ENCODE results near the gene GRIK4. TPM values are rescaled to one million over a fixed set of nuclear protein-coding genes. Genes with fewer than 3 reads are reported as not detected.

The GRIK4 gene
- total and polyA plus RNA-seq, 9 of the 15 experiments (the other 6 are each of a cell fraction or from before 2014, with no cell fraction given) = not detected

DNA sequence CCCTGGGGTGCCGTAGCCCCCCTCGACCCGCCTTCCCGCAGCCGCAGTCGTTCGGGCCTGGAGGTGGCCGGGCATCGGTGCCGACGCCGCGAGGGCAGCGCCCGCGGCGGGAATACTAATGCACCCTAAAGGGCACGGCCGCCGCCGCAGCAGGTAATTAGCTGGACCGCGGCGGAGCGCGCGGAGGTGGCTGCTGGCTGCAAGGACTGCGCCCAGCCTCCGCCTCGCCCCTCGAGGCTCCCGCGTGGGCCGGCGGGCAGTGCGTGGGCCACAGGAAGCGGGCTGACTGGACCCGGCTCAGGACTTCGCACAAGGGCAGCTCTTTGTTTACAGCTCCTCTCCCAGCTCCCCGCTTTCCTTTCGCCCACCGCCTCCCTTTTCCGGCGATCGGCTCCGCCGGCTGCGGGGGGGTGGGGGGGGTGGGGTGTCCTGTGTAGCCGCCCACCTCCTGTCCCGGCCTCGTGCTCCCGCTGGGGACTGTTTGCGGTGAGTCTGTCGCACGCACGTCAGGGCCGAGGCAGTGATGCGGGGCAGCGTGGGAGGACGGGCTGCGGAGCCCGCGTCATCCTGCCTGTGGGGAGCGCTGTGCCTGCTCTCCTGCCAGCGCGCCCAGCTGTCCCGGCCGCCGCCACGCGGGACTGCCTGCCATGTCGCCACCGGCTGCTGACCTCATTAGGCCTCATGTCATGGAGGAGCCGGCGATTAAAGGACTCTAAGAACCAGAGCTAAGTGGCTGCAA, 53.2 kb downstream of the GRIK4 start (continued):
- peak in 1 of 2 experiments; percentile 25 for TF ChIP-seq E2F6 (IDR thresholded peaks at IDR 0.05; ENCODE audit: borderline replicate concordance in 1 of 2, extremely low read depth in 1 of 2, insufficient read depth in 1 of 2, insufficient read length in 1 of 2, low read depth in 1 of 2, low read length in 1 of 2, poor library complexity in 1 of 2, severe bottlenecking in 1 of 2)

DNA sequence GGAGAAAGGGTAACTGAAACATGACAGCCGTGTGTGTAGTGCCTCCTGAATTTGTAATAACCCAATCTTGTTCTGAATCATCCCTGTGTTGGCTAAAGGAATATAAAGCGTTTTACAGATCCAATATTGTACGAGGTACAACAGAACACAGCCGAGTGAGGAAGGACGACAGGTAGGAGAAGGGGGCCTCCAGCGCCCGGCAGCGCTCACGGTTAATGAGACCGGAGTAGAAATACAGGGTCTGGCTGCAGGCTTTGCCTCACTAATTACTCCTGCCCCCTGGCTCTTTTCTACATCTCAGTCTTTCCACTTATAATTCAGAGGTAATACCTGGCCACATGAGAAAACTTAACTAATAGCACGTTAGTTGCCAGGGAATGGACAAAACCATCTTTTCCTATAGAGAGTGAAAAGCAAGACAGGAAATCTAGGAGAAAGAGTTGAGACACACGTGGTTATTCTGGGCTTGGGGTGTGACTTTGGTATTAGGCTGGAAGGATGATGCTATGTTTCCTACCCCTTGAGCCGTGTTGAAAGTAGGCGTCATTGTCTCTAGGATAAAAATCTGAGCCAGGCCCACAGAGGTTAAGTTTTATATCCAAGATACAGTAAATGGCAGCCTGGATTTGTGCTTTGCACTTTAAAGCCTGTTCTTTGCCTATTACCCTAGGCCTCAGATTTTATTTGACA, 54.1 kb downstream of the GRIK4 start:
- intact Hi-C loops (cut with micrococcal nuclease) = no loop called here
- H2AFZ ChIP-seq (ENCODE audit: low read depth, low read length) = no peak overlapping the region
- no peak overlapping the region for H3K4me2 ChIP-seq (ENCODE audit: insufficient read depth, low read length)
- H3K4me1 ChIP-seq (replicated peaks in 1 of 2; ENCODE audit: control insufficient read depth in 2 of 2, insufficient read depth in 2 of 2, low read length in 2 of 2) = peaks cover 0 to 13% of the 10 kb centered on the region in 2 experiments; a peak in 2 of 5 replicates
- H3K27ac ChIP-seq (ENCODE audit: extremely low read depth, low read depth, low read length) = no peak overlapping the region
- H3K9me3 ChIP-seq (replicated peaks; ENCODE audit: control insufficient read depth, insufficient read depth, low read depth, low read length) = no peaks in the 10 kb centered on the region
- POLR2A ChIA-PET = no interaction called here
- WGBS (ENCODE audit: insufficient coverage, low coverage, missing lambda C conversion rate) = 20% methylated on average over 14 of the region's 14 CpGs
- BruUV-seq (replicated peaks) = no TSS peak
- peaks cover 11% of the 10 kb centered on the region for H4K20me1 ChIP-seq (replicated peaks; ENCODE audit: control insufficient read depth, insufficient read depth, low read length)
- no peak for DNase-seq (ENCODE audit: extremely low read depth in 1 of 4, low spot score in 3 of 4)
- H3K4me3 ChIP-seq = no peak overlapping the region
- H3K27me3 ChIP-seq (ENCODE audit: control insufficient read depth in 2 of 2, insufficient read depth in 2 of 2, low read length in 2 of 2) = peaks cover 29 to 51% of the 10 kb centered on the region in 2 experiments; a peak in 4 of 5 replicates
- H3K36me3 ChIP-seq (ENCODE audit: control insufficient read depth, insufficient read depth, low read length) = no peaks in the 10 kb centered on the region
- TF ChIP-seq, protein P1, sequence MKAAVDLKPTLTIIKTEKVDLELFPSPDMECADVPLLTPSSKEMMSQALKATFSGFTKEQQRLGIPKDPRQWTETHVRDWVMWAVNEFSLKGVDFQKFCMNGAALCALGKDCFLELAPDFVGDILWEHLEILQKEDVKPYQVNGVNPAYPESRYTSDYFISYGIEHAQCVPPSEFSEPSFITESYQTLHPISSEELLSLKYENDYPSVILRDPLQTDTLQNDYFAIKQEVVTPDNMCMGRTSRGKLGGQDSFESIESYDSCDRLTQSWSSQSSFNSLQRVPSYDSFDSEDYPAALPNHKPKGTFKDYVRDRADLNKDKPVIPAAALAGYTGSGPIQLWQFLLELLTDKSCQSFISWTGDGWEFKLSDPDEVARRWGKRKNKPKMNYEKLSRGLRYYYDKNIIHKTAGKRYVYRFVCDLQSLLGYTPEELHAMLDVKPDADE (conservative IDR thresholded peaks at IDR 0.05; ENCODE audit: control insufficient read depth, low read depth, low read length) = no peak
- TF ChIP-seq ELF4 (CRISPR knock-in tag; IDR thresholded peaks at IDR 0.05) = no peak
- TF ChIP-seq E2F3 (CRISPR knock-in tag; IDR thresholded peaks at IDR 0.05) = no peak
- TF ChIP-seq TSC22D4 (tag; IDR thresholded peaks at IDR 0.05) = no peak
- no peak for TF ChIP-seq TAF7 (tag; IDR thresholded peaks at IDR 0.05)
- no peak for TF ChIP-seq POLR2G (IDR thresholded peaks at IDR 0.05; ENCODE audit: low read depth, low read length)
- TF ChIP-seq MAFK (IDR thresholded peaks at IDR 0.05; ENCODE audit: low read length) = no peak
- TF ChIP-seq ATF2 (CRISPR knock-in tag; IDR thresholded peaks at IDR 0.05) = no peak
- TF ChIP-seq CBFA2T3 (IDR thresholded peaks at IDR 0.05) = no peak
- no peak for TF ChIP-seq HNRNPLL (IDR thresholded peaks at IDR 0.05; ENCODE audit: low read depth, low read length, poor library complexity, severe bottlenecking)
- TF ChIP-seq HIVEP1 (CRISPR knock-in tag; IDR thresholded peaks at IDR 0.05) = no peak
- no peaks in the 10 kb centered on the region for H3K9me1 ChIP-seq (ENCODE audit: control insufficient read depth, insufficient read depth, low read length)
- ATAC-seq = no peak
- H3K79me2 ChIP-seq (ENCODE audit: control insufficient read depth, insufficient read depth, low read length) = no peaks in the 10 kb centered on the region
- no peak overlapping the region for H3K9ac ChIP-seq (ENCODE audit: insufficient read depth in 1 of 2, low read depth in 2 of 2, low read length in 2 of 2)
- CTCF ChIA-PET (ENCODE audit: low intra/inter-chr PET ratio) = no interaction called here
- in situ Hi-C loops (cut with MboI) = no loop called here
- FAIRE-seq = no peak

Data from K562 (cell line).